A673 (cell line): Measurements from ENCODE around the gene RMRP. TPM values are rescaled to one million over a fixed set of nuclear protein-coding genes. Genes with fewer than 3 reads are reported as not detected.

Experiments
- BruUV-seq: library from RNA; stranded (reverse); fragments of 400-500 nt; replicated peaks from 2 replicates; lab custom pipeline; 2021; lab: Mats Ljungman, UMichigan
- CTCF ChIA-PET: fragments of 300-600 bp; sonication (Branson Sonifier 250); formaldehyde crosslinking; loops from one replicate; lab custom pipeline; 2022; ENCODE audit warnings: antibody characterized with exemption; lab: Charles Lee
- POLR2A ChIA-PET: fragments of 300-600 bp; sonication (Branson Sonifier 250); formaldehyde crosslinking; loops from one replicate; lab custom pipeline; 2022; ENCODE audit warnings: antibody characterized with exemption; ENCODE audit not compliant: low non-redundant PET; lab: Charles Lee
- DNase-seq: peaks from one replicate; pipeline ENCODE4 v3.0.0-alpha.2; 2015; ENCODE audit warnings: low spot score
- H3K27ac ChIP-seq: fragments of 200-600 bp; sonication (generic); 2 replicates; pipeline ENCODE4 v1.5.1; 2016; ENCODE audit warnings: mixed run types, low read depth, mild to moderate bottlenecking, mixed read lengths, antibody characterized with exemption, low read length; ENCODE audit not compliant: poor library complexity, severe bottlenecking
- H3K27me3 ChIP-seq: fragments of 200-600 bp; sonication (generic); replicated peaks from 2 replicates; pipeline ENCODE4 v1.6.1; 2017; ENCODE audit warnings: mixed run types, low read depth, mild to moderate bottlenecking, mixed read lengths, antibody characterized with exemption, low read length; ENCODE audit not compliant: insufficient read depth, poor library complexity
- H3K36me3 ChIP-seq: fragments of 200-600 bp; sonication (generic); 2 replicates; pipeline ENCODE4 v1.6.1; 2016; ENCODE audit warnings: mixed run types, mild to moderate bottlenecking, mixed read lengths, antibody characterized with exemption, low read length; ENCODE audit not compliant: insufficient read depth, poor library complexity, severe bottlenecking
- H3K4me1 ChIP-seq: fragments of 200-600 bp; sonication (generic); 2 replicates; pipeline ENCODE4 v1.6.1; 2017; ENCODE audit warnings: mixed run types, mild to moderate bottlenecking, mixed read lengths, antibody characterized with exemption, low read length; ENCODE audit not compliant: insufficient read depth, poor library complexity, severe bottlenecking
- H3K4me3 ChIP-seq: fragments of 200-600 bp; sonication (generic); 2 replicates; pipeline ENCODE4 v1.5.1; 2016; ENCODE audit warnings: low read depth, mixed run types, mild to moderate bottlenecking, mixed read lengths, low read length; ENCODE audit not compliant: poor library complexity, severe bottlenecking
- H3K9me3 ChIP-seq: fragments of 200-600 bp; sonication (generic); 2 replicates; pipeline ENCODE4 v1.6.1; 2016; ENCODE audit warnings: mixed run types, low read depth, mild to moderate bottlenecking, mixed read lengths, antibody characterized with exemption, low read length; ENCODE audit not compliant: poor library complexity, severe bottlenecking
- EZH2 ChIP-seq: fragments of 200-600 bp; sonication (generic); IDR thresholded peaks from 2 replicates; pipeline ENCODE4 v1.6.1; 2017; ENCODE audit warnings: borderline replicate concordance, low read depth, mild to moderate bottlenecking, mixed read lengths, antibody characterized with exemption, low read length; ENCODE audit not compliant: poor library complexity, severe bottlenecking
- intact Hi-C: fragments of 100-400 bp; cut with micrococcal nuclease; formaldehyde crosslinking; loops from one replicate; pipeline ENCODE4 v1.10.0; 2022; ENCODE audit not compliant: unreplicated experiment
- total RNA-seq: library from RNA; stranded (reverse); gene quantifications from 2 replicates; pipeline ENCODE4 v1.2.3, GENCODE V29; 2021
- TF ChIP-seq, protein P1 (sequence below): fragments of 300-800, 200-600 bp; sonication (generic); conservative IDR thresholded peaks from 2 replicates; pipeline ENCODE4 v1.5.1; 2017; ENCODE audit warnings: low read depth, mild to moderate bottlenecking, antibody characterized with exemption, low read length, moderate library complexity, mixed read lengths

Gene RMRP
- total RNA-seq, 1 experiment from 2014 or later, result 13,531 TPM

GRCh38 chr9:35682520-35683315 is 24.9 kb upstream of the RMRP start:
- H3K27ac ChIP-seq, result no peak overlapping the region
- POLR2A ChIA-PET, result no interaction called here

GRCh38 chr9:35682051-35682450 is 24.2 kb upstream of the RMRP start:
- Histone ChIP-seq H3K36me3 (peaks cover 5% of the 10 kb centered on the region), H3K4me1 (no peaks in the 10 kb centered on the region), H3K27me3 (no peaks in the 10 kb centered on the region), H3K4me3 (no peak overlapping the region), H3K27ac (no peak overlapping the region), H3K9me3 (no peaks in the 10 kb centered on the region)
- DNase-seq, result no peak
- intact Hi-C loops, result no loop called here
- TF ChIP-seq, protein P1, sequence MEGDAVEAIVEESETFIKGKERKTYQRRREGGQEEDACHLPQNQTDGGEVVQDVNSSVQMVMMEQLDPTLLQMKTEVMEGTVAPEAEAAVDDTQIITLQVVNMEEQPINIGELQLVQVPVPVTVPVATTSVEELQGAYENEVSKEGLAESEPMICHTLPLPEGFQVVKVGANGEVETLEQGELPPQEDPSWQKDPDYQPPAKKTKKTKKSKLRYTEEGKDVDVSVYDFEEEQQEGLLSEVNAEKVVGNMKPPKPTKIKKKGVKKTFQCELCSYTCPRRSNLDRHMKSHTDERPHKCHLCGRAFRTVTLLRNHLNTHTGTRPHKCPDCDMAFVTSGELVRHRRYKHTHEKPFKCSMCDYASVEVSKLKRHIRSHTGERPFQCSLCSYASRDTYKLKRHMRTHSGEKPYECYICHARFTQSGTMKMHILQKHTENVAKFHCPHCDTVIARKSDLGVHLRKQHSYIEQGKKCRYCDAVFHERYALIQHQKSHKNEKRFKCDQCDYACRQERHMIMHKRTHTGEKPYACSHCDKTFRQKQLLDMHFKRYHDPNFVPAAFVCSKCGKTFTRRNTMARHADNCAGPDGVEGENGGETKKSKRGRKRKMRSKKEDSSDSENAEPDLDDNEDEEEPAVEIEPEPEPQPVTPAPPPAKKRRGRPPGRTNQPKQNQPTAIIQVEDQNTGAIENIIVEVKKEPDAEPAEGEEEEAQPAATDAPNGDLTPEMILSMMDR, result no peak
- no peak for TF ChIP-seq EZH2
- ChIA-PET POLR2A (no interaction called here), CTCF (no interaction called here)
- no TSS peak for BruUV-seq

More at GRCh38 chr9:35682520-35683315, 24.9 kb upstream of the RMRP start:
- BruUV-seq, result no TSS peak
- no peaks in the 10 kb centered on the region for H3K27me3 ChIP-seq
- H3K4me3 ChIP-seq, result no peak overlapping the region
- TF ChIP-seq, protein P1, result no peak
- no peaks in the 10 kb centered on the region for H3K9me3 ChIP-seq
- H3K4me1 ChIP-seq, result no peaks in the 10 kb centered on the region
- DNase-seq, result no peak
- H3K36me3 ChIP-seq, result peaks cover 5% of the 10 kb centered on the region
- intact Hi-C loops, result no loop called here
- CTCF ChIA-PET, result no interaction called here

GRCh38 chr9:35681341-35682002 is 23.7 kb upstream of the RMRP start:
- ChIA-PET POLR2A (no interaction called here), CTCF (no interaction called here)
- no TSS peak for BruUV-seq
- Histone ChIP-seq H3K4me3 (no peak overlapping the region), H3K27me3 (no peaks in the 10 kb centered on the region), H3K9me3 (no peaks in the 10 kb centered on the region), H3K36me3 (peaks cover 5% of the 10 kb centered on the region), H3K4me1 (no peaks in the 10 kb centered on the region), H3K27ac (no peak overlapping the region)
- DNase-seq, result no peak
- intact Hi-C loops, result no loop called here
- TF ChIP-seq, protein P1, result no peak
- TF ChIP-seq EZH2, result no peak
